ENCODE data around the gene ABCA6.

Gene ABCA6

GRCh38 chr17:69057280-69057679, 84.4 kb downstream of the ABCA6 start:
- CTCF ChIA-PET = no interaction called here
- no peaks in the 10 kb centered on the region for H3K4me1 Mint-ChIP-seq
- no peak overlapping the region for H3K4me3 Mint-ChIP-seq
- no peak for DNase-seq
- peaks cover 3% of the 10 kb centered on the region for H3K27me3 Mint-ChIP-seq
- peaks cover 1% of the 10 kb centered on the region for H3K9me3 Mint-ChIP-seq
- H3K27ac Mint-ChIP-seq = no peak overlapping the region
- H3K36me3 Mint-ChIP-seq = no peaks in the 10 kb centered on the region

- no peak overlapping the region for H3K27ac Mint-ChIP-seq
- H3K36me3 Mint-ChIP-seq = no peaks in the 10 kb centered on the region
- peaks cover 1% of the 10 kb centered on the region for H3K9me3 Mint-ChIP-seq
- peaks cover 3% of the 10 kb centered on the region for H3K27me3 Mint-ChIP-seq
- no peak for DNase-seq
- no peaks in the 10 kb centered on the region for H3K4me1 Mint-ChIP-seq
- CTCF ChIA-PET = no interaction called here
- H3K4me3 Mint-ChIP-seq = no peak overlapping the region
Observed at GRCh38 chr17:69056179-69056823, 85.4 kb downstream of the ABCA6 start.

- H3K4me3 Mint-ChIP-seq = no peak overlapping the region
- no peaks in the 10 kb centered on the region for H3K36me3 Mint-ChIP-seq
- DNase-seq = no peak
- no peaks in the 10 kb centered on the region for H3K4me1 Mint-ChIP-seq
- peaks cover 3% of the 10 kb centered on the region for H3K27me3 Mint-ChIP-seq
- peaks cover 1% of the 10 kb centered on the region for H3K9me3 Mint-ChIP-seq
- no peak overlapping the region for H3K27ac Mint-ChIP-seq
- CTCF ChIA-PET = no interaction called here
Observed at GRCh38 chr17:69055334-69055733, 86.4 kb downstream of the ABCA6 start.

- no peak overlapping the region for H3K27ac Mint-ChIP-seq
- no peak for DNase-seq
Observed at GRCh38 chr17:69050999-69051775, 90.5 kb downstream of the ABCA6 start.

GRCh38 chr17:69048634-69049033, 93.1 kb downstream of the ABCA6 start:
- Mint-ChIP-seq H3K27me3 (no peaks in the 10 kb centered on the region), H3K4me1 (peaks cover 25% of the 10 kb centered on the region), H3K27ac (no peak overlapping the region), H3K4me3 (no peak overlapping the region), H3K36me3 (no peaks in the 10 kb centered on the region), H3K9me3 (no peaks in the 10 kb centered on the region)
- CTCF ChIA-PET = no interaction called here
- DNase-seq = no peak

More at GRCh38 chr17:69050999-69051775, 90.5 kb downstream of the ABCA6 start:
- no peaks in the 10 kb centered on the region for H3K27me3 Mint-ChIP-seq
- no peaks in the 10 kb centered on the region for H3K36me3 Mint-ChIP-seq
- CTCF ChIA-PET = interaction anchor here (0.7 kb wide), 1 partner anchor 531 kb away, joined by 3 read pairs; no protein-coding TSS in a partner anchor
- H3K4me1 Mint-ChIP-seq = peaks cover 25% of the 10 kb centered on the region
- H3K4me3 Mint-ChIP-seq = no peak overlapping the region
- peaks cover 1% of the 10 kb centered on the region for H3K9me3 Mint-ChIP-seq

GRCh38 chr17:69047368-69048263, 94.1 kb downstream of the ABCA6 start:
- no peak overlapping the region for H3K4me3 Mint-ChIP-seq
- CTCF ChIA-PET = no interaction called here
- H3K36me3 Mint-ChIP-seq = no peaks in the 10 kb centered on the region
- peaks cover 25% of the 10 kb centered on the region for H3K4me1 Mint-ChIP-seq
- DNase-seq = no peak
- no peak overlapping the region for H3K27ac Mint-ChIP-seq
- no peaks in the 10 kb centered on the region for H3K9me3 Mint-ChIP-seq
- H3K27me3 Mint-ChIP-seq = no peaks in the 10 kb centered on the region

GRCh38 chr17:69046121-69046807, 95.4 kb downstream of the ABCA6 start:
- no peak overlapping the region for H3K27ac Mint-ChIP-seq
- no peaks in the 10 kb centered on the region for H3K9me3 Mint-ChIP-seq
- no peak overlapping the region for H3K4me3 Mint-ChIP-seq
- H3K4me1 Mint-ChIP-seq = peaks cover 25% of the 10 kb centered on the region
- no peak for DNase-seq
- H3K36me3 Mint-ChIP-seq = no peaks in the 10 kb centered on the region
- H3K27me3 Mint-ChIP-seq = no peaks in the 10 kb centered on the region
- CTCF ChIA-PET = no interaction called here

GRCh38 chr17:69045646-69046045, 96.0 kb downstream of the ABCA6 start:
- Mint-ChIP-seq H3K27me3 (no peaks in the 10 kb centered on the region), H3K9me3 (no peaks in the 10 kb centered on the region), H3K27ac (no peak overlapping the region), H3K4me1 (peaks cover 25% of the 10 kb centered on the region), H3K4me3 (no peak overlapping the region), H3K36me3 (no peaks in the 10 kb centered on the region)
- no peak for DNase-seq
- CTCF ChIA-PET = no interaction called here

- Mint-ChIP-seq H3K36me3 (no peaks in the 10 kb centered on the region), H3K27me3 (no peaks in the 10 kb centered on the region), H3K27ac (no peak overlapping the region), H3K4me1 (peaks cover 22% of the 10 kb centered on the region), H3K4me3 (no peak overlapping the region), H3K9me3 (no peaks in the 10 kb centered on the region)
- CTCF ChIA-PET = interaction anchor here (0.6 kb wide), 1 partner anchor 386 kb away, joined by 5 read pairs; no protein-coding TSS in a partner anchor
- DNase-seq = no peak
Observed at GRCh38 chr17:69044371-69044770, 97.3 kb downstream of the ABCA6 start.

GRCh38 chr17:69043098-69043734, 98.5 kb downstream of the ABCA6 start:
- H3K9me3 Mint-ChIP-seq = no peaks in the 10 kb centered on the region
- H3K27me3 Mint-ChIP-seq = no peaks in the 10 kb centered on the region
- no peak overlapping the region for H3K4me3 Mint-ChIP-seq
- H3K4me1 Mint-ChIP-seq = peaks cover 11% of the 10 kb centered on the region
- no peak for DNase-seq
- no peak overlapping the region for H3K27ac Mint-ChIP-seq
- H3K36me3 Mint-ChIP-seq = no peaks in the 10 kb centered on the region
- CTCF ChIA-PET = no interaction called here

GRCh38 chr17:69042308-69042707, 99.4 kb downstream of the ABCA6 start:
- Mint-ChIP-seq H3K36me3 (no peaks in the 10 kb centered on the region), H3K27ac (no peak overlapping the region), H3K9me3 (peaks cover 2% of the 10 kb centered on the region), H3K27me3 (no peaks in the 10 kb centered on the region), H3K4me1 (peaks cover 2% of the 10 kb centered on the region), H3K4me3 (no peak overlapping the region)
- DNase-seq = no peak
- CTCF ChIA-PET = no interaction called here

GRCh38 chr17:69031839-69032238, 109.9 kb downstream of the ABCA6 start:
- CTCF ChIA-PET = no interaction called here
- no peaks in the 10 kb centered on the region for H3K4me1 Mint-ChIP-seq
- no peak for DNase-seq
- H3K27me3 Mint-ChIP-seq = no peaks in the 10 kb centered on the region
- no peak overlapping the region for H3K4me3 Mint-ChIP-seq
- no peaks in the 10 kb centered on the region for H3K9me3 Mint-ChIP-seq
- H3K36me3 Mint-ChIP-seq = no peaks in the 10 kb centered on the region
- no peak overlapping the region for H3K27ac Mint-ChIP-seq

GRCh38 chr17:69030169-69030568, 111.5 kb downstream of the ABCA6 start:
- no peaks in the 10 kb centered on the region for H3K27me3 Mint-ChIP-seq
- H3K27ac Mint-ChIP-seq = no peak overlapping the region
- H3K36me3 Mint-ChIP-seq = no peaks in the 10 kb centered on the region
- H3K4me3 Mint-ChIP-seq = no peak overlapping the region
- CTCF ChIA-PET = no interaction called here
- H3K9me3 Mint-ChIP-seq = no peaks in the 10 kb centered on the region
- no peak for DNase-seq
- no peaks in the 10 kb centered on the region for H3K4me1 Mint-ChIP-seq

All from activated naive CD4-positive, alpha-beta T cell treated with anti-CD3 and anti-CD28 coated beads, Interleukin-2, amount 10 ng/mL, durations not matched to agents 7 days and 5 days (primary cell).